T follicular helper cell (primary cell): ENCODE results near the gene CNTLN.
"Not testable (repeated sequence)": the region's sequence is repeated elsewhere in the genome, so short reads cannot be mapped to it uniquely, and the experiment has no call there.

ENCODE experiments used
- DNase-seq: peaks from one replicate; pipeline ENCODE4 v3.0.0-alpha.2; 2020; ENCODE audit warnings: low read depth

CNTLN gene

GRCh38 chr9:17490110-17490509, 355.3 kb downstream of the CNTLN start:
- no peak for DNase-seq

GRCh38 chr9:17491780-17492179, 356.9 kb downstream of the CNTLN start:
- DNase-seq = no peak

GRCh38 chr9:17503196-17503595, 368.4 kb downstream of the CNTLN start:
- DNase-seq = no peak

DNA sequence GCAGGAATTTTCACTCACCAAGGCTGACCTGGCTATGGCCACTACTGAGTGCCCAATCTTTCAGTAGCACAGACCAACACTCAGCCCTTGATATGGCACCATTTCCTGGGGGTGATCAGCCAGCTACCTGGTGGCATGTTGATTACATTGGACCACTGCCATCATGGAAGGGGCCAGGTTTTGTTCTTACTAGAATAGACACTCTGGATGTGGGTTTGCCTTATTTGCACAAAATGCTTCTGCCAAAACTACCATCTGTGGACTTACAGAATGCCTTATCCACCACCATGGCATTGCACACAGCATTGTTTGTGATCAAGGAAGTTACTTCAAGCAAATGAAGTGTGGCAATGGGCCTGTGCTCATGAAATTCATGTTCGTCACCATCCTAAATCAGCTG, 374.3 kb downstream of the CNTLN start:
- no peak for DNase-seq

DNA sequence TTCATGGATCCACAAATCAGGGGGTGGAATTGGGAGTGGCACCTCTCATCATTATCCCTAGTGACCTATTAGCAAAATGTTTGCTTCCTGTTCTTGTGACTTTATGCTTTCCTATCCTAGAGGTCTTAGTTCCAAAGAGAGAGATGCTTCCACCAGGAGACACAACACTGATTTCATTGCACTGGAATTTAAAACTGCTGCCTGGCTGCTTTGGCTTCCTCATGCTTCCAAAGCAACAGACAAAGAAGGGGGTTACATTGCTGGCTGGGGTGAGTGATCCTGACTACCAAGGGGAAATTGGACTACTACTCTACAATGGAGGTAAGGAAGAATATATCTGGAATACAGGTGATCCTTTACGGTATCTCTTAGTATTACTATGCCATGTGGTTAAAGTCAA, 374.9 kb downstream of the CNTLN start:
- DNase-seq = no peak

DNA sequence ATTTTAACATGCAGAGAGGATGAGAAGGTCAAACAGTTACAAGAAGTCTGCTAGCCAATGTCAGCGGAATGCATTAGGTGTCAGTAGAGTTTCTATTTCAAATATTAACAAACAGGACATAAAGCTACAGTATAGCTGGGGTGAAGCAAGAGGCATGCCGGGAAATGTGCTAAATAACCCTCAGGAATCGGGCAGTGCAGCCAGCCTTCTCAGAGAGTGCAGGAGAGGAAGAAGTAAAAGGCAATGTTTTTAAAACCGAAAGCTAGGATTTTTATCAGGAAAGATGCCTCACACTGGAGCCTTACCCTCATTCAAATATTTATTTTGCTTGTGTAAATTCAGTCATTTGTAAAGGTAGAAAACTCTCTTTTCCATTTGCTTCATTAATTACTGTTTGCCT, 384.9 kb downstream of the CNTLN start:
- DNase-seq = no peak

DNA sequence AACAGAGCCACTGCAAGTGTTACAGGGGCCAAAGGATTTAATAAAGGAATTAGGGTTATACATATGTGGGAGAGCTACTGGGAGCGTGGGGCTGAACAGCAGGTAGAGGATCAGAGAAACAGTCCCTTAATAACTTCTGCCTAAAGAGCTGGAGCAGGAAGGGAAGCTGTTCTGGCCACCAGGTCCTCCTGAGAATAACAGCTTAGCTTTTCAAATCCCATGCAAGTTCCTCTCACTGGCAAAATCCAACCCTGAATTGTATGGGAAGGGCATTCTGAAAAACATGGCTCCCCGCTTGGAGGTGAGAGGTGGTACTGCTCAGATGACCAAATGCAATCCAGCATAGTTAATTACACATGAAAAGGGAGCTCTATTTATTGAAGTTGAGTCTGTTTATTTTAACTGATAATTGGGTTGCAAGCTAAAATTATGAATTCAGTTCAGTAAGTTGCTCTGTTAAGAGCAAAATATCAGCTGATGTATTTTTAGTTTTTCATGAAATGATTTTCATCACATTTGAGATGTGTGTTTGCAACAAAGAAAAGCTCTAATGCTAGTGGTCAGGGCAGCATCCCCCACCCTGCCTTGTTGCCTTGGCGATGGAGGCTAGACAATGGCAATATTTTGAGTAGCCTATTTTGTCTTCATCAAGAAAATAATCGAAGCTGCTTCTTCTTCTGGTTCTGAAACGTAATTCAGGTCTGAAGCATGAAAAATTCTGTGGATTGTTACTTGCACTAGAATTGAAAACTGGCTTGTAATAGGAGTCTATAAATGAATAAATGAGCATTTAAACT, 385.6 kb downstream of the CNTLN start:
- DNase-seq = no peak

- no peak for DNase-seq
Observed at GRCh38 chr9:17521100-17521855, 386.4 kb downstream of the CNTLN start.

DNA sequence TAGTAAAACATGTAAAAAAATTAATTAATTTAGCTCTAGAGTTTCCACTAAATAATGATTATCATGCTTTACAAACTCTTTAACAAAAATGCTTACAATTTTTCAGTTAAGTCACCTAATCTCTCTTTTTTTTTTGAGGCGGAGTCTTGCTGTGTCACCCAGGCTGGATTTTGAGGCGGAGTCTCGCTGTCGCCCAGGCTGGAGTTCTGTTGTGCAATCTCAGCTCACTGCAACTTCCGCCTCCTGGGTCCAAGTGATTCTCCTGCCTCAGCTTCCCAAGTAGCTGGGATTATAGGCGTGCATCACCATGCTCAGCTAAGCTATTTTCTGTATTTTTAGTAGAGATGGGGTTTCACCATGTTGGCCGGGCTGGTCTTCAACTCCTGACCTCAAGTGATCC, 391.9 kb downstream of the CNTLN start:
- not testable (repeated sequence) for DNase-seq

DNA sequence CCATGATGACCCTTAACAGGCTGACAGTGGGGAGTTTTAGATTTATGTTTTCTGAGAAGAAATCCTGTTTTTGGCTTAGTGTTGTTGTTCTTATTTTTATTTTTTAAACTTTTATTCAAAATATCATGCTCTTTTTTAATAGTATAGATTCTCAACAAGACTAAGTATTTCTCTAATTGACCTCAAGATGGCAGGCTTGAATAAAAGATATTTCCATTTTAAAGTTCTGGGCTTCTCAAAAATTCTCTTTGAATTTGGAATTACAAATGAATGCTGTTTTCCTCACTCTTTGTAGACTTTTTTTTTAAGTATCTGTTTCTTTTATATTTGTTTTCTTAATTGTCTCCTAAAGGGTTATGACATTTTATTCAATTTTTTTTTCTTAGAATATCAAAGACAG, 394.0 kb downstream of the CNTLN start:
- no peak for DNase-seq

- DNase-seq = no peak
Observed at GRCh38 chr9:17531642-17532254, 396.9 kb downstream of the CNTLN start.

GRCh38 chr9:17532461-17532860, 397.6 kb downstream of the CNTLN start:
- no peak for DNase-seq

DNA sequence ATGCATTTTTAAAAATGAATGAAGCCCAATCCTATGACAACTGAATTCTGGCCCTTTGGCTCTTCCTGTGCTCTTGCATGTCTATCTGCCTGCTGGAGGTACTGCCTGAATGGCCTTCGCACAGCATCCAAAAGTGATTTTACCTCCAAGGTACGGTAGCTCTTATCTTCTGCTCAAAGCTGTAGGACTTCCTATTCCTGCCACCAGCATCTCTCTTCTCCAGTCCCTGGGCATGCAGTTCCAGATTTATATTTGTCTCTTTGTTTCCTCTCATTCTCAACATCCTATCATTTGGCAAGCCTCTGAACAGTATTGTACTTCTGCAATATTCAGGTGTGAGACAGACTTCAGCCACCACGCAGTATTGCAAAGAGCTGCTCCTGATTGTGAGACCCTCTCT, 400.3 kb downstream of the CNTLN start:
- no peak for DNase-seq

DNA sequence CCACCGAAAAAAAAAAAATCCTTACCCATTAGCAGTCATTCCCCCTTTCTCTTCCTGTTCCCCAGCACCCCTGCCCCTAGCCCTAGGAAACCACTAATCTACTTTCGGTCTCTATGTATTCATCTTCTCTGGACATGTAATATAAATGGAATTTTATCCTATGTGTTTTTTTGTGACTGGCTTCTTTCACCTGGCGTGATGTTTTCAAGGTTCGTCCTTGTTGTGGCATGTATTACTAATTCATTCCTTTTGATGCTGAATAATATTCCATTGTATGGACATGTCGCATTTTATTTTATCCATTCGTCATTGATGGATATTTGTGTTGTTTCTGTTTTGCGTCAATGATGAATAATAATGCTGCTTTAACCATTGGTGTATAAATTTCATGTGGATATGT, 401.2 kb downstream of the CNTLN start:
- DNase-seq = no peak

- DNase-seq = no peak
Observed at GRCh38 chr9:17551023-17551422, 416.2 kb downstream of the CNTLN start.
